Activated naive CD8-positive, alpha-beta T cell treated with anti-CD3 and anti-CD28 coated beads for 36 hours (primary cell): Measurements from ENCODE around the gene MYO1D. TPM values are rescaled to one million over a fixed set of nuclear protein-coding genes. Genes with fewer than 3 reads are reported as not detected.

Experiments used
- DNase-seq: peaks from one replicate; pipeline ENCODE4 v3.0.0; 2021
- H3K27ac Mint-ChIP-seq: one replicate; pipeline ENCODE4 v1.8.0; 2022; ENCODE audit warnings: mild to moderate bottlenecking, moderate library complexity, mixed read lengths
- H3K27me3 Mint-ChIP-seq: one replicate; pipeline ENCODE4 v1.8.0; 2022; ENCODE audit warnings: mild to moderate bottlenecking, mixed read lengths
- H3K36me3 Mint-ChIP-seq: one replicate; pipeline ENCODE4 v1.8.0; 2021; ENCODE audit warnings: mild to moderate bottlenecking, mixed read lengths
- H3K4me1 Mint-ChIP-seq: one replicate; pipeline ENCODE4 v1.8.0; 2021; ENCODE audit warnings: mixed read lengths
- H3K4me3 Mint-ChIP-seq: one replicate; pipeline ENCODE4 v1.8.0; 2022; ENCODE audit warnings: mild to moderate bottlenecking, moderate library complexity, mixed read lengths
- H3K9me3 Mint-ChIP-seq: one replicate; pipeline ENCODE4 v1.8.0; 2022; ENCODE audit warnings: mixed read lengths
- total RNA-seq, 2 experiments: library from RNA; stranded (reverse); gene quantifications; one replicate each; pipeline ENCODE4 v1.2.3, GENCODE V29; 2021

Gene MYO1D
- total RNA-seq, 2 experiments from 2014 or later, result 7.0 to 7.8 TPM

- Mint-ChIP-seq H3K4me3 (no peak overlapping the region), H3K27ac (no peak overlapping the region), H3K4me1 (no peaks in the 10 kb centered on the region), H3K27me3 (no peaks in the 10 kb centered on the region), H3K36me3 (peaks cover 7% of the 10 kb centered on the region), H3K9me3 (no peaks in the 10 kb centered on the region)
- no peak for DNase-seq
These were observed 167.4 kb downstream of the MYO1D start for GRCh38 chr17:32709562-32709961.

DNA sequence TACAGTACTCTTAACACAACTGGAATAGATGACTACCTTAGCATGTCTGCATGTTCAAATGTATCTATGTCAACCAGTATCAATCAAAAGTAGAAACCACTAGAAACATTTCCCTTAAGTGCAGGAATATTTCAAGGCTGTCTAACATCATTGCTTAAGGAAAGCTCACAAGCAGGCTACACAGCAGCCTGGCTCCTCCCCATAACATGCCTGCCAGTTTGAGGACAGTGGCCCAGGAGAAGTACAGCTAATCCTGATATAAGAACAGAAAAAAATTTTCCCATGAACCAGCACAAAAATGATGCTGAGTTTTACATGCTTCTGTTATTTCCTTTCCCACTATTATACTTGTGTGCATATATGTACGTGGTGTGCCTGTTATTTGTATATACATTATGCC lies 175.1 kb downstream of the MYO1D start:
- Mint-ChIP-seq H3K9me3 (no peaks in the 10 kb centered on the region), H3K27ac (no peak overlapping the region), H3K36me3 (no peaks in the 10 kb centered on the region), H3K4me1 (no peaks in the 10 kb centered on the region), H3K4me3 (no peak overlapping the region), H3K27me3 (no peaks in the 10 kb centered on the region)
- no peak for DNase-seq

DNA sequence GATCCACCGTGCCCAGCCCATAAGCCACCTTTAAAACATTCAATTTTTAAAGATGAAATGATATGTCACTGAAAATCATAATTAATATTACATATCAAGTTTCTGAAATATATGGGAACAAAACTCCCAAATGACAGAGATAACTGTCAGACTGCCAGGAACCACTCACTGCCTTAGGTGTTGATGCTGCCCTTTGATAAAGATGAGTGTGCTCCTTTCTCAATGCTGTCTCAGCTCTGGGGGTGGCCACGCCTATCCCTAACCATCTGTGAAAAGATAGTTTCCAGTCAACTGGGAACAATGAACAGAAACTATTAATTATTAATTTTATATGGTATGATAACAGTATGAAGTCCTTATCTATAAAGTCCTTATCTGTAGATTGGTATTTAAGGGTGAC lies 177.7 kb downstream of the MYO1D start:
- Mint-ChIP-seq H3K9me3 (no peaks in the 10 kb centered on the region), H3K4me1 (no peaks in the 10 kb centered on the region), H3K27ac (no peak overlapping the region), H3K27me3 (no peaks in the 10 kb centered on the region), H3K4me3 (no peak overlapping the region), H3K36me3 (peaks cover 3% of the 10 kb centered on the region)
- no peak for DNase-seq

DNA sequence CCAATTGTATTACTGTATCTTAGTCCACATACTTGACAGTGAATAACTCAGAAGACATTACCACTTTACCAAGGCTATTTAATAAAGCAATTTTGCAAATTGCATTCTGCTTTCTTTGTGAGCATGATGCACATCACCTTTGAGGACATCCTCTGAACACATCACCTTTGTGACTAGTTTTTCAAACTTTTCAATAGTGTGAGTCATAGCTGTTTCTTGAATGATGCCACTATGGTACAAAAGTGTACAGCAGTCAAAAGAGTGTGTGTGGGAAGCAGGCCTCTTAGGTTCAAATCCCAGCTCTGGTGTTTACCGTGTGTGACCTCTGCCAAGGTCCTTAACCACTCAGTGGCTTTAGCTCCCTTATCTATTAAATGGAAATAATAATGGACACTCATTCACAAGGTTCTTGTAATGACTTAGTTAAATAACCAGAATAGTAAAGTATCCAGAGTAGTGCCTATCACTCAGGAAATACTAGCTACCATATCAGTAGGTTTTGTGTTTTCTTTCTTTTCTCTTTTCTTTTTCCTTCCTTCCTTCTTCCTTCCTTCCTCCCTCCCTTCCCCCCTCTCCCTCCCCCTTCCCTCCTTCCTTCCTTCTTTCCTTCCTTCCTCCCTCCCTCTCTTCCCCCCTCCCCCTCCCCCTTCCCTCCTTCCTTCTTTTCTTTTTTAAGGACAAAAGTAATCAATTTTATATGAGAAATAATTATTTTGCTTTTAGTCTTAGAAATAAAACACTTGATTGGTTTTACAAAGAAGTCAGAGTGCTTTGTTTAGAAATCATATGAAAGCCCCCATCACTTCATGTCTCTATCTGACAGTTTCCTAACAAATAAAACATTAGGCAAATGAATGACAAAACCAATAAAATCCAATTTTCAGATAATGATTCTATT lies 178.9 kb downstream of the MYO1D start:
- H3K4me3 Mint-ChIP-seq, result no peak overlapping the region
- no peak overlapping the region for H3K27ac Mint-ChIP-seq
- peaks cover 3% of the 10 kb centered on the region for H3K36me3 Mint-ChIP-seq
- H3K4me1 Mint-ChIP-seq, result no peaks in the 10 kb centered on the region
- no peak for DNase-seq
- no peaks in the 10 kb centered on the region for H3K9me3 Mint-ChIP-seq
- no peaks in the 10 kb centered on the region for H3K27me3 Mint-ChIP-seq

- H3K36me3 Mint-ChIP-seq, result peaks cover 3% of the 10 kb centered on the region
- no peak for DNase-seq
- no peaks in the 10 kb centered on the region for H3K4me1 Mint-ChIP-seq
- no peak overlapping the region for H3K4me3 Mint-ChIP-seq
- no peak overlapping the region for H3K27ac Mint-ChIP-seq
- H3K9me3 Mint-ChIP-seq, result no peaks in the 10 kb centered on the region
- H3K27me3 Mint-ChIP-seq, result no peaks in the 10 kb centered on the region
These were observed 180.5 kb downstream of the MYO1D start for GRCh38 chr17:32696426-32696825.

GRCh38 chr17:32695864-32696263 lies 181.1 kb downstream of the MYO1D start:
- H3K9me3 Mint-ChIP-seq, result no peaks in the 10 kb centered on the region
- H3K27ac Mint-ChIP-seq, result no peak overlapping the region
- H3K4me3 Mint-ChIP-seq, result no peak overlapping the region
- H3K36me3 Mint-ChIP-seq, result peaks cover 3% of the 10 kb centered on the region
- no peaks in the 10 kb centered on the region for H3K4me1 Mint-ChIP-seq
- H3K27me3 Mint-ChIP-seq, result no peaks in the 10 kb centered on the region
- no peak for DNase-seq

DNA sequence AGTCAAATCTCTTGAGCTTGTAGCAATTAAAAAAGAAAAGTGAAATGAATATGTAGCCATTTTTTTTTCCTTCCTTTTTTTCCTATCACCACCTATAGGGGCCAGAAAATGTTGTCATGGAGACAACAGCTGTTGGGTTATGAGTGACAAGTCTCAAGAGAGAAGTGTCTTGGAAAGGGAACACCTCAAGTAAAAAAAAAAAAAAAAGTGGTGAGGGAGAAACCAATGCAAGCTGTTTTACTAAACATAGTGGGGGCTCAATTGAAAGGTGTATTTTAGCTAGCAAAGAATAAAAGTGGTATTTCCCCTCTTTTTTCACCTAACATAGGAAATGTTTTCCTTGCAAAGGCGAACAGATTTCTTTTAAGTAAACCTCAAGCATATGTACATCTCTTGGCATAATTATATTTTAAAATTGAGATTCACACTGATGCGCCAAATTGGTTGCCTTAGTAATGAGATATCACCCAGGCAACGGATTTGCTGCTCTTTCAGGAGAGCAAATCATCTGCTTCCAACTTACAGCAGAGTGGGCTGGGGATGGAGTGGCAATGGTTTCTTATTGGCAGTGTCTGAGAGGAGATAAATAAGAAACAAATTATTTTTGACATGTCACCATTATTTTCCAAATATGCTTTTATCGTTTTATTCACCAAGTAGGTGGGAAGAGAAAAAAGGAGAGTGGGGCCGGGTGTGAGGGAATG lies 183.6 kb downstream of the MYO1D start:
- Mint-ChIP-seq H3K27ac (no peak overlapping the region), H3K9me3 (no peaks in the 10 kb centered on the region), H3K4me1 (no peaks in the 10 kb centered on the region), H3K4me3 (no peak overlapping the region), H3K27me3 (no peaks in the 10 kb centered on the region), H3K36me3 (peaks cover 3% of the 10 kb centered on the region)
- DNase-seq, result no peak

DNA sequence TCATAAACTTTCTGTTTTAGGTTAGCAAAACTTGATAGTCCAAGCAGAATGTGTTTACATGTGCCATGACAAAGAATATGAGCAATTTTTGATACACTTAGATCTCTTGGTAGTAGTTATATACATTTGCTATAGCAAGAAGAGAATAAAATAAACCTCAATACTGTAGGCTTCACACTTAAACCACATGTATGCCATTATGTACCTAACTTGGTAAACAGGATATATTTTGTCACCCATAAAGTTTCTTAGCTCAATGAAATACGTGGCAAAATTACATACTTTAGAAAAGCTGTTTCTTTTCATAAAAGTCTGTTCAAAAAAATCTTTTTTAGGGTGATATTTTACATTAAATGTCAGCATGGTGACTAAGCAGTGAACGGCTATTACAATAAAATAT lies 184.7 kb downstream of the MYO1D start:
- H3K27ac Mint-ChIP-seq, result no peak overlapping the region
- DNase-seq, result no peak
- no peaks in the 10 kb centered on the region for H3K9me3 Mint-ChIP-seq
- H3K4me3 Mint-ChIP-seq, result no peak overlapping the region
- no peaks in the 10 kb centered on the region for H3K4me1 Mint-ChIP-seq
- peaks cover 3% of the 10 kb centered on the region for H3K36me3 Mint-ChIP-seq
- no peaks in the 10 kb centered on the region for H3K27me3 Mint-ChIP-seq

DNA sequence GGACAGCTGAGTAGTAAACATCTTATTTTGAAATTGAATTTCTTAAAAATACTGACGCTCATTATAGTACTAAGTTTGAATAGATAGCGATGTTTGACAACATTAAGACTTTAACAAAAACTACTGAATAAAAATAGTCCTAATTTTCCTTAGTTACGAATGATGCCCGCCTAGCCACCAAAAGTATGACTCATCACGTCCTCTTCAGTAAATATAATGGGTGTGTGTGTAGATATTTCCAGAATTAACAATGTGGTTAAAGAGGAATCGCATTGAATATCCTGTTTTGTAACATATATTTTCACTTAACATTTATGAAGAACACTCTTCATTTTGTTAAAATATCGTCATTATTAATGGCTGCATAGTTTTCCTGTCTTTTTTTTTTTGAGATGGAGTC lies 187.6 kb downstream of the MYO1D start:
- H3K9me3 Mint-ChIP-seq, result no peaks in the 10 kb centered on the region
- H3K27me3 Mint-ChIP-seq, result no peaks in the 10 kb centered on the region
- H3K36me3 Mint-ChIP-seq, result peaks cover 5% of the 10 kb centered on the region
- no peaks in the 10 kb centered on the region for H3K4me1 Mint-ChIP-seq
- DNase-seq, result no peak
- no peak overlapping the region for H3K27ac Mint-ChIP-seq
- no peak overlapping the region for H3K4me3 Mint-ChIP-seq

DNA sequence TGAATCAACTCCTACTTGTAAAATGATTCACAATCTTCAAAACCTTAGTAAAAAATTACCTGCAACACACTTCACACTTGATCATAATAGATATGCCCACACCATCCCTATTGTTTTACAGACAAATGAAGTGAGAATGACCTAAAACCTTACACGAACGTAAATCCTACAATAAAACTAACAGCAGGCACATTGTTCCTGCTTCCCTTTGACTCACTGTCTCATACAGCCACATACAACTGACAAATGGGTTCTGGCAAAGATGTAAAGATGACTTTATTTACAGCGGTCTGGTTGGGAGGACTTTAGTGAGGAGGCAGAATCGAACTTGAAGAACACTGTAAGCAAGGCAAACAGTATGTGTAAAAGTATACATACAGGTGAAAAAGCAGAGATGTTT lies 188.7 kb downstream of the MYO1D start:
- H3K27me3 Mint-ChIP-seq, result no peaks in the 10 kb centered on the region
- H3K9me3 Mint-ChIP-seq, result no peaks in the 10 kb centered on the region
- DNase-seq, result no peak
- no peak overlapping the region for H3K4me3 Mint-ChIP-seq
- H3K4me1 Mint-ChIP-seq, result no peaks in the 10 kb centered on the region
- peaks cover 7% of the 10 kb centered on the region for H3K36me3 Mint-ChIP-seq
- H3K27ac Mint-ChIP-seq, result no peak overlapping the region

DNA sequence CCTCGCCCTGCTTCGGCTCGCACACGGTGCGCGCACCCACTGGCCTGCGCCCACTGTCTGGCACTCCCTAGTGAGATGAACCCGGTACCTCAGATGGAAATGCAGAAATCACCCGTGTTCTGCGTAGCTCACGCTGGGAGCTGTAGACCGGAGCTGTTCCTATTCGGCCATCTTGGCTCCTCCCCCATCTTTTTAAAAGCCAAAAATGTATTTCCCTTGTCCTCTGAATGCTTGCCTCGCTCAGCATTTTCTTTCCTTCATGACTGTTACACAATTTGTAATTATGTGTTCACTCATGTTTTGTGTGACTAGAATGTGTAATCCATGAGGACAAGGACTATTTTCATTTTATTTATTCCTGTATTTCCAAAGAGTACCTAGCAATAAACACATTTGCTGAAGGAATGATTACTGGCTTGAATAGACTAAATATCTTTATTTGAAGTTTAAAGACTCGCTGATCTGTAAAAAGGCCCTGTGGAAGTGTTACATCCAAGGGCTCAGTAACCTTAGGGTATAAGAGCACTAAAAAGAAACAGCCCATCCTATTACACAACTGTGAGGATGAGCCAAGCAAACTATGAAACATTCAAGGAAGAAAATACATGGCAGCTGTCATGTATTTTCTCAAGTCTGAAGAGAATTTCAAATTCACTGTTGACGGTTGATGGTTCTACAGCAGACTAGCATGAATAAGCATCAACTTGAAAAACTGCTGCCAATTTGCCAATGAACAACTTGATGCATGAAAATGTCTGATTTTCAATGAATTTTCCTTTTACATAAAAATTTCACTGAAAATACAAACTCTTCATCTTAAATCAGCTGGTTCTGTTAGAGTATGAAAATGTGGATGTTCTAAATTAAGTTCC lies 192.6 kb downstream of the MYO1D start:
- peaks cover 7% of the 10 kb centered on the region for H3K36me3 Mint-ChIP-seq
- H3K27ac Mint-ChIP-seq, result no peak overlapping the region
- no peak for DNase-seq
- H3K4me3 Mint-ChIP-seq, result no peak overlapping the region
- H3K9me3 Mint-ChIP-seq, result peaks cover 2% of the 10 kb centered on the region
- no peaks in the 10 kb centered on the region for H3K4me1 Mint-ChIP-seq
- H3K27me3 Mint-ChIP-seq, result no peaks in the 10 kb centered on the region

GRCh38 chr17:32673964-32674363 lies 203.0 kb downstream of the MYO1D start:
- peaks cover 5% of the 10 kb centered on the region for H3K9me3 Mint-ChIP-seq
- H3K36me3 Mint-ChIP-seq, result peaks cover 5% of the 10 kb centered on the region
- no peaks in the 10 kb centered on the region for H3K4me1 Mint-ChIP-seq
- DNase-seq, result no peak
- no peak overlapping the region for H3K4me3 Mint-ChIP-seq
- H3K27me3 Mint-ChIP-seq, result no peaks in the 10 kb centered on the region
- no peak overlapping the region for H3K27ac Mint-ChIP-seq

DNA sequence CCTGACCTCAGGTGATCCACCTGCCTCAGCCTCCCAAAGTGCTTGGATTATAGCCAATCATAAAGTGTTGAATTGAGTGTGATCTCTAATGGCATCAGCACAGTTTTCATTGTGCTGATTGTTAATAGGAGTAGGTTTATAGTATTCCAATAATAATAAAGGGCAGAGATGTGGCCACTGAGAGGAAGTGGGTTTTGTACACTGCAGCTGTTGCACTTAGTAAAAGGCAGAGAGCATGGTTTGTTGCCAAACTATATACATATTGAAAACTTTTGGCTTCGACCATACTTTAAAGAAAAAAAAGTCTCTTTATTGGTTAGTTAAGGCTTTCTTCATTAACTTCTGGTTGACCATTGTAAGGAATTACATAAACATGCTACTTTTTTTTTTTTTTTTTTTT lies 204.2 kb downstream of the MYO1D start:
- H3K36me3 Mint-ChIP-seq, result peaks cover 5% of the 10 kb centered on the region
- H3K4me3 Mint-ChIP-seq, result no peak overlapping the region
- H3K27me3 Mint-ChIP-seq, result no peaks in the 10 kb centered on the region

GRCh38 chr17:32671896-32672295 lies 205.0 kb downstream of the MYO1D start:
- H3K4me3 Mint-ChIP-seq, result no peak overlapping the region
- peaks cover 5% of the 10 kb centered on the region for H3K9me3 Mint-ChIP-seq
- peaks cover 5% of the 10 kb centered on the region for H3K36me3 Mint-ChIP-seq
- no peak for DNase-seq
- no peaks in the 10 kb centered on the region for H3K4me1 Mint-ChIP-seq
- no peak overlapping the region for H3K27ac Mint-ChIP-seq
- H3K27me3 Mint-ChIP-seq, result no peaks in the 10 kb centered on the region

More for the DNA sequence above, 204.2 kb downstream of the MYO1D start:
- H3K9me3 Mint-ChIP-seq, result peaks cover 5% of the 10 kb centered on the region
- no peaks in the 10 kb centered on the region for H3K4me1 Mint-ChIP-seq
- H3K27ac Mint-ChIP-seq, result no peak overlapping the region
- DNase-seq, result no peak
